AG09309 (cell line): ENCODE results near the gene PRKCH.

Source experiments
- DNase-seq: peaks from one replicate; pipeline ENCODE4 v3.0.0-alpha.2; 2010; ENCODE audit warnings: low read depth
- H3K4me3 ChIP-seq: 2 replicates; pipeline ENCODE4 v1.5.1; 2011; ENCODE audit warnings: mild to moderate bottlenecking, low read depth, low read length, moderate library complexity; ENCODE audit not compliant: control insufficient read depth
- CTCF ChIP-seq: IDR thresholded peaks from 2 replicates; pipeline ENCODE4 v1.5.1; 2011; ENCODE audit warnings: mild to moderate bottlenecking, low read depth, low read length, inconsistent platforms; ENCODE audit not compliant: insufficient read depth, control insufficient read depth; ENCODE audit errors: missing control alignments

PRKCH gene

GRCh38 chr14:61426048-61426447 is 104.7 kb downstream of the PRKCH start:
- no peak for TF ChIP-seq CTCF

DNA sequence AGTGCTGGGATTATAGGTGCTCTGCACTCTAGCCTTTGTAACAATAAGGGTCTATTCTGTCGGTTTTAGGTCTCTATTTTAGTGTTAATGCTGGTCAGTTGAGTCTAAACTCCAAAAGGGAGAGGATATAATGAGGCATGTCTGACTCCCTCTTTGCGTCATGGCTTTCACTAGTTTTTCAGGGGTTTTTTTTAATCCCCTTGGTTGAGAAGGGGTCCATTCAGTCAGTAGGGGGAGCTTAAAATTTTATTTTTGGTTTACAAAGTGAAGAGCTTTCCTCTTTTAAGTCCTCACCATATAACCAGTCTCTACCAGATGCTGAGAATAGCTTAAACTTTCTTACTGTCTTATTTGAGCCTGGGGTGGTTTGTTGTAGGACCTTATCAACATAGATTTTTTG is 106.9 kb downstream of the PRKCH start:
- H3K4me3 ChIP-seq: no peak overlapping the region
- no peak for TF ChIP-seq CTCF
- DNase-seq: no peak

More at GRCh38 chr14:61426048-61426447, 104.7 kb downstream of the PRKCH start:
- DNase-seq: no peak
- H3K4me3 ChIP-seq: no peak overlapping the region

GRCh38 chr14:61429316-61429715 is 107.9 kb downstream of the PRKCH start:
- TF ChIP-seq CTCF: no peak
- H3K4me3 ChIP-seq: no peak overlapping the region
- DNase-seq: no peak

DNA sequence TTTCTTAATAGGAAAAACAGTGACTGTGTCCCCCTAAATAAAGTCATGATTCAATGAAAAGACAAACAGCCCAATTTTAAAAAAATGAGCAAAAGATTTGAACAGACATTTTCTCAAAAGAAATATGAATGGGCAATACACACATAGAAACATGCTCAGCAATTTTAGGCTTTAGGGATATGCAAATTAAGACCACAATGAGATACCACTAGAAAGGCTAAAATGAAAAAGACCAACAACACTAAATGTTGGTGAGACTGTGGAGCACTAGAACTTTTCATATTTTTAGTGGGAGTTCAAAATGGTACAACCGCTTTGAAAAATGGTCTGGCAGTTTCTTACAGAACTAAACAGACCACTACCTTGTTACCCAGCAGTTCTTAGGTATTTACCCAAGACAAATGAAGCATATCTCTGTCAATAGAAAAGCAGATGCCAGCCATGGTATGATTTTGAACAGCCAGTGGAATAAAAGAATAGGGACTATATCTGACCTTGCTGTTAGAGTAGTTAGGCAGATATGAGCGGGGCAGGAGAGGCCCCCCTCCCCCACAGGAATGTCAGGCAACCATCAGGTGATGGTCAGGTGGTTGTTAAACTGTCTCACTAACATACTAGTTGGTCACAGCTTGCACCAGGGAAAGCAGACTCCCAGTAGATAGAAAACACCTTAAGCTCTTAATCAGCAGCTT is 108.8 kb downstream of the PRKCH start:
- no peak overlapping the region for H3K4me3 ChIP-seq
- no peak for DNase-seq
- TF ChIP-seq CTCF: no peak

GRCh38 chr14:61433169-61433568 is 111.8 kb downstream of the PRKCH start:
- no peak for TF ChIP-seq CTCF
- no peak for DNase-seq

GRCh38 chr14:61433828-61434227 is 112.4 kb downstream of the PRKCH start:
- DNase-seq: no peak
- no peak for TF ChIP-seq CTCF
- H3K4me3 ChIP-seq: no peak overlapping the region

More at GRCh38 chr14:61433169-61433568, 111.8 kb downstream of the PRKCH start:
- H3K4me3 ChIP-seq: no peak overlapping the region
